ENCODE results near the gene SHOC2.

SHOC2 gene

GRCh38 chr10:110881247-110881646 lies 38.2 kb upstream of the SHOC2 start:
- Histone ChIP-seq H3K4me1 (ENCODE audit: control insufficient read depth, low read length) (no peaks in the 10 kb centered on the region; the same call in 1 of the 2 replicates), H3K36me3 (ENCODE audit: control insufficient read depth, low read length) (peaks cover 90% of the 10 kb centered on the region), H3K9me2 (replicated peaks; ENCODE audit: control insufficient read depth, low read length) (no peaks in the 10 kb centered on the region), H3K79me2 (ENCODE audit: control insufficient read depth, low read length) (peaks cover 6% of the 10 kb centered on the region), H3K4me3 (ENCODE audit: low read length) (no peak overlapping the region), H3F3A (ENCODE audit: control insufficient read depth, insufficient read depth) (peaks cover 7% of the 10 kb centered on the region; the same call in 1 of the 2 replicates), H3K27ac (ENCODE audit: low read depth, low read length) (no peak overlapping the region), H3K9me3 (ENCODE audit: control insufficient read depth, insufficient read depth, low read length) (no peaks in the 10 kb centered on the region), H3K4me2 (ENCODE audit: low read length) (no peak overlapping the region), H3K27me3 (ENCODE audit: control insufficient read depth, low read length) (no peaks in the 10 kb centered on the region), H4K20me1 (ENCODE audit: control insufficient read depth, insufficient read depth, low read depth, low read length) (no peaks in the 10 kb centered on the region)
- TF ChIP-seq EZH2phosphoT487 (IDR thresholded peaks at IDR 0.05; ENCODE audit: borderline replicate concordance, low read length) = no peak
- TF ChIP-seq CTCF (IDR thresholded peaks at IDR 0.05; ENCODE audit: low read depth, low read length, poor library complexity, severe bottlenecking) = no peak

GRCh38 chr10:110881905-110882304 lies 37.5 kb upstream of the SHOC2 start:
- H3K4me1 ChIP-seq (ENCODE audit: control insufficient read depth, low read length) = no peaks in the 10 kb centered on the region; the same call in 1 of the 2 replicates
- TF ChIP-seq CTCF (IDR thresholded peaks at IDR 0.05; ENCODE audit: low read depth, low read length, poor library complexity, severe bottlenecking) = no peak
- TF ChIP-seq EZH2phosphoT487 (IDR thresholded peaks at IDR 0.05; ENCODE audit: borderline replicate concordance, low read length) = no peak
- H4K20me1 ChIP-seq (ENCODE audit: control insufficient read depth, insufficient read depth, low read depth, low read length) = no peaks in the 10 kb centered on the region
- no peak overlapping the region for H3K4me3 ChIP-seq (ENCODE audit: low read length)
- no peaks in the 10 kb centered on the region for H3K9me3 ChIP-seq (ENCODE audit: control insufficient read depth, insufficient read depth, low read length)
- H3F3A ChIP-seq (ENCODE audit: control insufficient read depth, insufficient read depth) = peaks cover 7% of the 10 kb centered on the region; the same call in 1 of the 2 replicates
- no peaks in the 10 kb centered on the region for H3K9me2 ChIP-seq (replicated peaks; ENCODE audit: control insufficient read depth, low read length)
- no peaks in the 10 kb centered on the region for H3K27me3 ChIP-seq (ENCODE audit: control insufficient read depth, low read length)
- peaks cover 6% of the 10 kb centered on the region for H3K79me2 ChIP-seq (ENCODE audit: control insufficient read depth, low read length)
- peaks cover 88% of the 10 kb centered on the region for H3K36me3 ChIP-seq (ENCODE audit: control insufficient read depth, low read length)
- H3K4me2 ChIP-seq (ENCODE audit: low read length) = no peak overlapping the region
- H3K27ac ChIP-seq (ENCODE audit: low read depth, low read length) = no peak overlapping the region

- TF ChIP-seq CTCF (IDR thresholded peaks at IDR 0.05; ENCODE audit: low read depth, low read length, poor library complexity, severe bottlenecking) (no peak), EZH2phosphoT487 (IDR thresholded peaks at IDR 0.05; ENCODE audit: borderline replicate concordance, low read length) (no peak)
- H3K4me3 ChIP-seq (ENCODE audit: low read length) = no peak overlapping the region
- no peaks in the 10 kb centered on the region for H3K79me2 ChIP-seq (ENCODE audit: control insufficient read depth, low read length)
- no peak overlapping the region for H3K4me2 ChIP-seq (ENCODE audit: low read length)
- no peaks in the 10 kb centered on the region for H3K9me2 ChIP-seq (replicated peaks; ENCODE audit: control insufficient read depth, low read length)
- H3K36me3 ChIP-seq (ENCODE audit: control insufficient read depth, low read length) = peaks cover 87% of the 10 kb centered on the region
- no peaks in the 10 kb centered on the region for H3K27me3 ChIP-seq (ENCODE audit: control insufficient read depth, low read length)
- H3K4me1 ChIP-seq (ENCODE audit: control insufficient read depth, low read length) = no peaks in the 10 kb centered on the region; the same call in 1 of the 2 replicates
- no peak overlapping the region for H3K27ac ChIP-seq (ENCODE audit: low read depth, low read length)
- peaks cover 7% of the 10 kb centered on the region; the same call in 1 of the 2 replicates for H3F3A ChIP-seq (ENCODE audit: control insufficient read depth, insufficient read depth)
- H4K20me1 ChIP-seq (ENCODE audit: control insufficient read depth, insufficient read depth, low read depth, low read length) = no peaks in the 10 kb centered on the region
- no peaks in the 10 kb centered on the region for H3K9me3 ChIP-seq (ENCODE audit: control insufficient read depth, insufficient read depth, low read length)
Measured at GRCh38 chr10:110883924-110884323, 35.5 kb upstream of the SHOC2 start.
